Smooth muscle cell (in vitro differentiated cells): ENCODE measurements around the gene SRGAP3. TPM values are rescaled to one million over a fixed set of nuclear protein-coding genes. Genes with fewer than 3 reads are reported as not detected.

Experiments
- DNase-seq: peaks from one replicate; lab custom pipeline; 2025; ENCODE audit not compliant: unreplicated experiment; lab: John Stamatoyannopoulos, UW
- H2AFZ ChIP-seq: fragments of 200-600 bp; sonication (generic); 2 replicates; pipeline ENCODE4 v1.6.0; 2016; ENCODE audit warnings: antibody characterized with exemption, low read depth, mild to moderate bottlenecking
- H3F3A ChIP-seq: fragments of 200-600 bp; sonication (generic); 2 replicates; pipeline ENCODE4 v1.6.0; 2017; ENCODE audit warnings: antibody characterized with exemption, low read depth
- H3K27ac ChIP-seq: fragments of 200-600 bp; sonication (generic); 2 replicates; pipeline ENCODE4 v1.5.1; 2016; ENCODE audit warnings: low read depth, mild to moderate bottlenecking
- H3K27me3 ChIP-seq: fragments of 200-600 bp; sonication (generic); 2 replicates; pipeline ENCODE4 v1.6.1; 2016; ENCODE audit warnings: low read depth, mild to moderate bottlenecking
- H3K36me3 ChIP-seq: fragments of 200-600 bp; sonication (generic); 2 replicates; pipeline ENCODE4 v1.5.1; 2016; ENCODE audit warnings: low read depth
- H3K4me1 ChIP-seq: fragments of 200-600 bp; sonication (generic); 2 replicates; pipeline ENCODE4 v1.5.1; 2016; ENCODE audit warnings: low read depth
- H3K4me2 ChIP-seq: fragments of 200-600 bp; sonication (generic); 2 replicates; pipeline ENCODE4 v1.6.0; 2016; ENCODE audit warnings: mild to moderate bottlenecking
- H3K4me3 ChIP-seq: fragments of 200-600 bp; sonication (generic); 2 replicates; pipeline ENCODE4 v1.5.1; 2016; ENCODE audit warnings: mild to moderate bottlenecking
- H3K79me2 ChIP-seq: fragments of 200-600 bp; sonication (generic); 2 replicates; pipeline ENCODE4 v1.6.0; 2016; ENCODE audit warnings: low read depth, mild to moderate bottlenecking
- H3K9ac ChIP-seq: fragments of 200-600 bp; sonication (generic); 2 replicates; pipeline ENCODE4 v1.6.0; 2016; ENCODE audit warnings: low read depth
- H3K9me3 ChIP-seq: fragments of 200-600 bp; sonication (generic); replicated peaks from 2 replicates; pipeline ENCODE4 v1.5.1; 2016; ENCODE audit warnings: low read depth
- H4K20me1 ChIP-seq: fragments of 200-600 bp; sonication (generic); 2 replicates; pipeline ENCODE4 v1.6.0; 2016; ENCODE audit warnings: low read depth
- WGBS: methylation state at CpG from one replicate; pipeline ENCODE4 v1.1.7; 2016; ENCODE audit warnings: low lambda C conversion rate; 5-methylcytosine and 5-hydroxymethylcytosine counted together
- polyA plus RNA-seq: library from polyadenylated mRNA; unstranded; fragments of >200 nt; fragmentation: Nextera tagmentation; extraction: Ambion mirVana; gene quantifications from 2 replicates; pipeline ENCODE4 v1.2.1, GENCODE V29; 2016
- total RNA-seq: library from RNA; depleted of rRNA; stranded (reverse); fragments of >200 nt; gene quantifications from 2 replicates; pipeline ENCODE4 v1.2.3, GENCODE V29; 2014
- TF ChIP-seq, protein P1 (sequence below): fragments of 200-600 bp; sonication (generic); IDR thresholded peaks from 2 replicates; pipeline ENCODE4 v1.5.1; 2017; ENCODE audit warnings: borderline replicate concordance, mild to moderate bottlenecking, antibody characterized with exemption; ENCODE audit not compliant: insufficient read depth, poor library complexity, severe bottlenecking

SRGAP3 gene
- total and polyA plus RNA-seq, 2 experiments from 2014 or later = 1.5 to 3.1 TPM

DNA sequence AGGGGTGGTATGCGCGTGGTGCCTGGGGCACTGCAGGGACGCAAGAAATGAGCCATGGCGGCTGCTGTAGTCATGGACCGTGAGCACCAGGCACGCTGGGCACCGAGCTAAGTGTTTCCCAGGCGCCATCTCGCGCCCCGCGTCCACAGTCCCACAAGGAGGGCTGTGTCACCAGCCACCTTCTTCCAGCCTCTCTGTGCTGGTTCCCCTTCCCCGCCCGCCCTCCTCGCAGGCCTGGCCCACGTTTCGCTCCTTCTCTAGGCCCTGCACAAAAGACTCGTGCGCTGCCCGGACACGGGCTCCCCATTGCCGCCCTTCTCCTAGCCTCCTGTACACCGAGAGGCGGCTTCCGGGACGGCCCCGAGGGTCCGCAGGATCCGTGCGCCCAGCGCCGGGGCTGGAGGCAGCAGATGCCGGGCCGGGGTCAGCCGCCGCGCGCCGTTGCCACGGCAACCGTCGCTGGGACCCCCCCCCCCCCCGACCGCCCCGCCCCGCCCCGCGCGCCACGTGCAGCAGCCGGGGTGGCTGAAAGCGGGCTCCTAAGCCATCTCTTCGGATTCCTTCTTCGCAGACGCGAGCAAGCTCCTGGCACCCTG is 113.4 kb downstream of the SRGAP3 start:
- Histone ChIP-seq H2AFZ (peak overlapping the region; percentile 84), H3K27me3 (peaks cover 16% of the 10 kb centered on the region), H3K36me3 (no peaks in the 10 kb centered on the region), H3K4me3 (peak overlapping the region; percentile 51), H3K79me2 (no peaks in the 10 kb centered on the region), H3K27ac (no peak overlapping the region), H3K9ac (no peak overlapping the region), H4K20me1 (no peaks in the 10 kb centered on the region), H3F3A (no peaks in the 10 kb centered on the region), H3K4me1 (peaks cover 12% of the 10 kb centered on the region), H3K9me3 (no peaks in the 10 kb centered on the region), H3K4me2 (peak overlapping the region; percentile 91)
- DNase-seq = no peak
- TF ChIP-seq, protein P1, sequence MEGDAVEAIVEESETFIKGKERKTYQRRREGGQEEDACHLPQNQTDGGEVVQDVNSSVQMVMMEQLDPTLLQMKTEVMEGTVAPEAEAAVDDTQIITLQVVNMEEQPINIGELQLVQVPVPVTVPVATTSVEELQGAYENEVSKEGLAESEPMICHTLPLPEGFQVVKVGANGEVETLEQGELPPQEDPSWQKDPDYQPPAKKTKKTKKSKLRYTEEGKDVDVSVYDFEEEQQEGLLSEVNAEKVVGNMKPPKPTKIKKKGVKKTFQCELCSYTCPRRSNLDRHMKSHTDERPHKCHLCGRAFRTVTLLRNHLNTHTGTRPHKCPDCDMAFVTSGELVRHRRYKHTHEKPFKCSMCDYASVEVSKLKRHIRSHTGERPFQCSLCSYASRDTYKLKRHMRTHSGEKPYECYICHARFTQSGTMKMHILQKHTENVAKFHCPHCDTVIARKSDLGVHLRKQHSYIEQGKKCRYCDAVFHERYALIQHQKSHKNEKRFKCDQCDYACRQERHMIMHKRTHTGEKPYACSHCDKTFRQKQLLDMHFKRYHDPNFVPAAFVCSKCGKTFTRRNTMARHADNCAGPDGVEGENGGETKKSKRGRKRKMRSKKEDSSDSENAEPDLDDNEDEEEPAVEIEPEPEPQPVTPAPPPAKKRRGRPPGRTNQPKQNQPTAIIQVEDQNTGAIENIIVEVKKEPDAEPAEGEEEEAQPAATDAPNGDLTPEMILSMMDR = no peak
- WGBS = 14% methylated on average over 33 of the region's 56 CpGs

DNA sequence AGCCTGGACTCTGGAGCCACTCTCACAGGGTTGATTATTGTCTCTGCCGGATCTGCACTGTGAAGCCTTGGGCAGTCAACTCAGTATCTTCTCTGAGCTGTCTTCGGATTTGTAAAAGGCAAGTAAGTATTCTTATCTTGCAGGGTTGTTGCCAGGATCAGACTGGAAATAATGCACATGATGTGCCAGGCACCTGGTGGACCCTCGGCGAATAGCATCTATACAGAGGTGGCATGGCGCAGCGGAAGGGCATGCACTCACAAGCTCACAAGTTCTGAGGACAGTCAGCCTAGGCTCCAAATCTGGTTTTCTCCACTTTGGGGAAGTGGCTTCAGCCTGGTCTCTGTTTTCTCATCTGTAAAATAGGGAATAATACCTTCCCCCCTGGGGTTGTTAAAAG is 113.9 kb downstream of the SRGAP3 start:
- Histone ChIP-seq H3K9me3 (no peaks in the 10 kb centered on the region), H4K20me1 (no peaks in the 10 kb centered on the region), H3K4me1 (peaks cover 12% of the 10 kb centered on the region), H3K27ac (no peak overlapping the region), H2AFZ (peak overlapping the region; percentile 84), H3K27me3 (peaks cover 16% of the 10 kb centered on the region), H3K9ac (no peak overlapping the region), H3F3A (no peaks in the 10 kb centered on the region), H3K36me3 (no peaks in the 10 kb centered on the region), H3K4me2 (peak overlapping the region; percentile 91), H3K79me2 (no peaks in the 10 kb centered on the region), H3K4me3 (peak overlapping the region; percentile 51)
- no peak for DNase-seq
- TF ChIP-seq, protein P1 = no peak
- WGBS = 90% methylated on average over 6 of the region's 6 CpGs

DNA sequence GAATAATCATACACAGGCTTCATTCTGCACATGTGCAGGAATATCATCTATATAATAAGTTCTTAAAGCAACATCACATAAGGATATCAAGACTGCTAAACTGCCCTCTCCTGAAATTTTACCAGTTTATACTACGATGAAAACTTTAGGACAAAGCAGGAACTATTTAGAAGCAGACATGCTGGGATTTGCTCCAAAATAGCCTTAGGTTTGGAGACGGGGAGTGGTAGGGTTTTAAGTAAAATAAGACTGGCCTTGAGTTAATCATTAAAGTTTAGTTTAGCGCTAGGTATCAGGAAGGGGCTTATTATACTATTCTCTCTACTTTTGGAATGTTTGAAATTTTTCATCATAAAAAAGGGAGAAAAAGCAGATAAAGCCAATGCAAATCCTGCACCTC is 115.8 kb downstream of the SRGAP3 start:
- no peak for DNase-seq
- H3K9ac ChIP-seq = no peak overlapping the region
- H4K20me1 ChIP-seq = no peaks in the 10 kb centered on the region
- H3K9me3 ChIP-seq = no peaks in the 10 kb centered on the region
- H3F3A ChIP-seq = no peaks in the 10 kb centered on the region
- H3K27me3 ChIP-seq = peaks cover 16% of the 10 kb centered on the region
- TF ChIP-seq, protein P1 = no peak
- H3K4me1 ChIP-seq = peaks cover 12% of the 10 kb centered on the region
- H3K79me2 ChIP-seq = no peaks in the 10 kb centered on the region
- no peak overlapping the region for H3K4me3 ChIP-seq
- H3K27ac ChIP-seq = no peak overlapping the region
- H3K36me3 ChIP-seq = no peaks in the 10 kb centered on the region
- no peak overlapping the region for H3K4me2 ChIP-seq
- 85% methylated on average over 3 of the region's 3 CpGs for WGBS
- no peak overlapping the region for H2AFZ ChIP-seq
